ENCODE data around the gene ZBTB7C. TPM values are rescaled to one million over a fixed set of nuclear protein-coding genes. Genes with fewer than 3 reads are reported as not detected.

ZBTB7C gene
- polyA plus RNA-seq, 1 of the 3 experiments (the other 2 are of a cell fraction): 0.05 TPM

GRCh38 chr18:47983946-47984345 lies 425.2 kb downstream of the ZBTB7C start (continued):
- 0 out of 2 replicates have a peak, but pooled peaks have one; percentile 20 for TF ChIP-seq FOXJ3 (CRISPR knock-in tag; IDR thresholded peaks at IDR 0.05)
- TF ChIP-seq MEF2A (IDR thresholded peaks at IDR 0.05; ENCODE audit: borderline replicate concordance, low read depth): no peak

GRCh38 chr18:47983055-47983454 lies 426.1 kb downstream of the ZBTB7C start:
- no peaks in the 10 kb centered on the region for H3K27me3 ChIP-seq (ENCODE audit: insufficient read depth)
- TF ChIP-seq JUND (IDR thresholded peaks at IDR 0.05): no peak
- TF ChIP-seq FOSL2 (IDR thresholded peaks at IDR 0.05; ENCODE audit: borderline replicate concordance, low read depth): no peak
- no peak for TF ChIP-seq USF1 (IDR thresholded peaks at IDR 0.05; ENCODE audit: borderline replicate concordance, low read depth)
- TF ChIP-seq GATA2 (CRISPR knock-in tag; IDR thresholded peaks at IDR 0.05): no peak
- TF ChIP-seq TAF1 (IDR thresholded peaks at IDR 0.05; ENCODE audit: borderline replicate concordance, low read depth, low read length): no peak
- no peak for TF ChIP-seq ZBTB33 (IDR thresholded peaks at IDR 0.05; ENCODE audit: borderline replicate concordance, low read depth)
- TF ChIP-seq FOXJ3 (CRISPR knock-in tag; IDR thresholded peaks at IDR 0.05): no peak
- no peak for TF ChIP-seq PBX3 (IDR thresholded peaks at IDR 0.05)
- TF ChIP-seq RFX5 (IDR thresholded peaks at IDR 0.05; ENCODE audit: low read length): no peak
- TF ChIP-seq NRF1 (IDR thresholded peaks at IDR 0.05; ENCODE audit: low read depth, low read length): no peak
- no peak for TF ChIP-seq SMC3 (IDR thresholded peaks at IDR 0.05; ENCODE audit: low read depth, low read length)
- TF ChIP-seq EP300 (IDR thresholded peaks at IDR 0.05; ENCODE audit: borderline replicate concordance in 1 of 2, low read depth in 1 of 2, low read length in 1 of 2): no peak
- TF ChIP-seq SIN3A (IDR thresholded peaks at IDR 0.05; ENCODE audit: borderline replicate concordance, low read depth, low read length): no peak
- H3K4me1 ChIP-seq (ENCODE audit: control insufficient read depth in 1 of 2, insufficient read depth in 2 of 2, low read depth in 1 of 2, low read length in 1 of 2): peaks cover 0 to 14% of the 10 kb centered on the region in 2 experiments; a peak in 1 of 4 replicates
- no peak overlapping the region for H3K9ac ChIP-seq
- H3K4me2 ChIP-seq: no peak overlapping the region
- no peaks in the 10 kb centered on the region for H3K36me3 ChIP-seq (replicated peaks in 1 of 2; ENCODE audit: control insufficient read depth in 1 of 2, insufficient read depth in 2 of 2, low read length in 1 of 2)
- H3K27ac ChIP-seq (ENCODE audit: low read depth in 2 of 2, low read length in 1 of 2): no peak overlapping the region
- no peaks in the 10 kb centered on the region for H3F3A ChIP-seq (replicated peaks; ENCODE audit: insufficient read depth)
- no peak overlapping the region for H2AFZ ChIP-seq (ENCODE audit: low read depth)
- 71% methylated on average over 2 of the region's 2 CpGs for WGBS (ENCODE audit: low lambda C conversion rate)
- H3K79me2 ChIP-seq (ENCODE audit: insufficient read depth): no peaks in the 10 kb centered on the region
- H3K9me3 ChIP-seq: no peaks in the 10 kb centered on the region
- no peak for DNase-seq
- H3K4me3 ChIP-seq (ENCODE audit: low read depth in 2 of 2, low read length in 1 of 2): no peak overlapping the region
- H3K9me2 ChIP-seq: no peaks in the 10 kb centered on the region
- CTCF ChIA-PET: interaction anchor here (1.2 to 1.3 kb wide), 2 partner anchors 9 to 14 kb away, joined by 3 to 5 read pairs; no protein-coding TSS in a partner anchor
- no peaks in the 10 kb centered on the region for H4K20me1 ChIP-seq (ENCODE audit: insufficient read depth)
- POLR2A ChIA-PET: no interaction called here

Measured in SK-N-SH (cell line).